Panc1 (cell line): ENCODE data around the gene MAML3. TPM values are rescaled to one million over a fixed set of nuclear protein-coding genes. Genes with fewer than 3 reads are reported as not detected.

ENCODE experiments used
- ATAC-seq: fragments of 200-7000 bp; cut with Tn5 transposase; 2 replicates; pipeline ENCODE4 v1.9.1; 2020; ENCODE audit warnings: mild to moderate bottlenecking, moderate library complexity
- BruUV-seq: library from RNA; stranded (reverse); fragments of 400-500 nt; replicated peaks from 2 replicates; lab custom pipeline; 2021; lab: Mats Ljungman, UMichigan
- CTCF ChIA-PET: fragments of 300-600 bp; sonication (Branson Sonifier 250); formaldehyde crosslinking; loops from one replicate; lab custom pipeline; 2022; ENCODE audit warnings: antibody characterized with exemption; lab: Charles Lee
- POLR2A ChIA-PET: fragments of 300-600 bp; sonication (Branson Sonifier 250); formaldehyde crosslinking; loops from one replicate; lab custom pipeline; 2022; ENCODE audit warnings: antibody characterized with exemption; lab: Charles Lee
- DNase-seq: peaks from one replicate; pipeline ENCODE4 v3.0.0-alpha.2; 2010; ENCODE audit warnings: low read depth, low spot score
- H3K27ac ChIP-seq: 2 replicates; pipeline ENCODE4 v1.5.1; 2011; ENCODE audit warnings: mild to moderate bottlenecking, low read length, inconsistent platforms
- H3K27me3 ChIP-seq: fragments of 200-500 bp; sonication (Bioruptor generic); 2 replicates; pipeline ENCODE4 v1.6.0; 2014; ENCODE audit warnings: low read length, inconsistent platforms; ENCODE audit not compliant: control insufficient read depth, insufficient read depth
- H3K36me3 ChIP-seq: fragments of 200-500 bp; sonication (Bioruptor generic); 2 replicates; pipeline ENCODE4 v1.5.1; 2014; ENCODE audit warnings: inconsistent platforms, mild to moderate bottlenecking, low read length, moderate library complexity; ENCODE audit not compliant: control insufficient read depth, insufficient read depth
- H3K4me1 ChIP-seq: 2 replicates; pipeline ENCODE4 v1.5.1; 2011; ENCODE audit warnings: inconsistent platforms, mild to moderate bottlenecking, low read length, moderate library complexity; ENCODE audit not compliant: control insufficient read depth, insufficient read depth
- H3K4me3 ChIP-seq, 2 experiments: 2 replicates each; pipeline ENCODE4 v1.5.1; 2011 to 2012; ENCODE audit warnings: low read depth in 2 of 2, low read length in 2 of 2, mild to moderate bottlenecking in 2 of 2, inconsistent platforms in 1 of 2, moderate library complexity in 1 of 2
- H3K9me3 ChIP-seq: fragments of 200-500 bp; sonication (Bioruptor generic); 2 replicates; pipeline ENCODE4 v1.5.1; 2014; ENCODE audit warnings: low read depth, mild to moderate bottlenecking, inconsistent platforms, low read length, moderate library complexity; ENCODE audit not compliant: control insufficient read depth, insufficient read depth
- CTCF ChIP-seq: fragments of 450-650 bp; IDR thresholded peaks from 2 replicates; pipeline ENCODE4 v1.5.1; 2017; ENCODE audit warnings: mild to moderate bottlenecking
- POLR2AphosphoS5 ChIP-seq: IDR thresholded peaks from 2 replicates; pipeline ENCODE4 v1.6.1; 2012; ENCODE audit warnings: mild to moderate bottlenecking, low read depth, low read length, moderate library complexity
- REST ChIP-seq, 2 experiments: IDR thresholded peaks; 2 replicates each; pipeline ENCODE4 v1.6.1; 2011 to 2012; ENCODE audit warnings: low read depth in 2 of 2, control low read depth in 1 of 2, low read length in 1 of 2, mild to moderate bottlenecking in 1 of 2, moderate library complexity in 1 of 2; ENCODE audit not compliant: insufficient read depth in 1 of 2
- SIN3A ChIP-seq: IDR thresholded peaks from 2 replicates; pipeline ENCODE4 v1.6.1; 2012; ENCODE audit warnings: low read depth, mild to moderate bottlenecking, low read length, moderate library complexity, borderline replicate concordance; ENCODE audit not compliant: insufficient read depth
- TCF7L2 ChIP-seq: IDR thresholded peaks from 2 replicates; pipeline ENCODE4 v1.6.1; 2011; ENCODE audit warnings: mild to moderate bottlenecking, low read depth, low read length, inconsistent platforms
- in situ Hi-C: cut with HindIII; loops from 2 replicates; pipeline ENCODE4 v1.10.0; 2016; ENCODE audit warnings: low sequenced_read_pairs, low pct_unique_long_range_greater_than_20kb
- intact Hi-C: fragments of 100-400 bp; cut with micrococcal nuclease; formaldehyde crosslinking; loops from one replicate; pipeline ENCODE4 v1.10.0; 2022; ENCODE audit not compliant: unreplicated experiment
- total RNA-seq: library from RNA; stranded (reverse); gene quantifications from one replicate; pipeline ENCODE4 v1.2.1, GENCODE V29; 2021; ENCODE audit not compliant: unreplicated experiment

The MAML3 gene
- total RNA-seq, 1 experiment from 2014 or later, result 7.7 TPM

- no peak overlapping the region for H3K4me3 ChIP-seq
- peak overlapping the region; percentile 96 for H3K27ac ChIP-seq
- in situ Hi-C loops, result no loop called here
- H3K9me3 ChIP-seq, result no peaks in the 10 kb centered on the region
- ChIA-PET POLR2A (interaction anchor here (0.7 kb wide), 1 partner anchor 55 kb away, joined by 3 read pairs; no protein-coding TSS in a partner anchor), CTCF (interaction anchor here (0.6 to 0.7 kb wide), 2 partner anchors 22 to 212 kb away, joined by 3 to 5 read pairs; no protein-coding TSS in a partner anchor)
- TF ChIP-seq TCF7L2 (no peak), CTCF (no peak), POLR2AphosphoS5 (no peak), REST (IDR thresholded peaks at IDR 0.05; ENCODE audit: insufficient read depth in 1 of 2, low read depth in 2 of 2, low read length in 1 of 2) (no peak), SIN3A (no peak)
- BruUV-seq, result no TSS peak
- DNase-seq (no peak), ATAC-seq (no peak)
- no peaks in the 10 kb centered on the region for H3K36me3 ChIP-seq
- intact Hi-C loops, result no loop called here
- no peaks in the 10 kb centered on the region for H3K27me3 ChIP-seq
- H3K4me1 ChIP-seq, result peaks cover 40% of the 10 kb centered on the region
Observed at GRCh38 chr4:140078366-140078765, 75.6 kb downstream of the MAML3 start.

GRCh38 chr4:140076307-140076706 is 77.7 kb downstream of the MAML3 start:
- no TSS peak for BruUV-seq
- intact Hi-C loops, result no loop called here
- no peak overlapping the region for H3K27ac ChIP-seq
- ChIA-PET POLR2A (no interaction called here), CTCF (no interaction called here)
- DNase-seq, result no peak
- no peak for ATAC-seq
- H3K4me1 ChIP-seq, result peaks cover 24% of the 10 kb centered on the region
- H3K27me3 ChIP-seq, result no peaks in the 10 kb centered on the region
- H3K36me3 ChIP-seq, result no peaks in the 10 kb centered on the region
- in situ Hi-C loops, result no loop called here
- H3K9me3 ChIP-seq, result no peaks in the 10 kb centered on the region
- H3K4me3 ChIP-seq, result no peak overlapping the region
- no peak for TF ChIP-seq REST (IDR thresholded peaks at IDR 0.05; ENCODE audit: insufficient read depth in 1 of 2, low read depth in 2 of 2, low read length in 1 of 2)
- no peak for TF ChIP-seq POLR2AphosphoS5
- no peak for TF ChIP-seq CTCF
